Measurements from ENCODE around the gene MARCKS. TPM values are rescaled to one million over a fixed set of nuclear protein-coding genes. Genes with fewer than 3 reads are reported as not detected.

MARCKS gene
- total RNA-seq, 4 donors from 2014 or later: 64.2 to 118 (median 90.5) TPM

DNA sequence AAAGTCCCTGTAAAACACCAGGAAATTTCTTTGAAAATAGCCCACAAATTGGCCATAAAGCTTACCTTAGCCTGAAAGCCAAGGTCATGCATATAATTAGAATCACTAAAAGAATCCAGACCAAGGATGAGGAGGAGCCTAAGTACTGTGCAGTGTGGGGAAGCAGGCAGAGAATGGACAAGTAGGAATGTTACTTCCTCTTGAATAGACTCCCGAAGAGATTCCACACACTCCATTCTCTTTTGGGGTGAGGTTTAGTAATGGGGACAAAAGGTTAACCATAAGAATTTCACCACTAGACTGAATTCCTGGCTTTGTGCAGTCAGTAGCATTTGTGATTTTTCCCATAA is 27.5 kb upstream of the MARCKS start:
- intact Hi-C loops (cut with DNase I; ENCODE audit: low total_unique reads): no loop called here
- Histone ChIP-seq H3K9me3 (no peaks in the 10 kb centered on the region), H3K27me3 (no peaks in the 10 kb centered on the region), H3K4me1 (peaks cover 8 to 35% (median 24%) of the 10 kb centered on the region in 4 donors), H3K27ac (peak overlapping the region; percentile 63 to 70 (median 67)), H3K4me3 (no peak overlapping the region), H3K36me3 (no peaks in the 10 kb centered on the region)
- peak; percentile 28 for DNase-seq
- TF ChIP-seq POLR2A (IDR thresholded peaks at IDR 0.05) (no peak), EP300 (IDR thresholded peaks at IDR 0.05; ENCODE audit: low read depth) (no peak), POLR2AphosphoS5 (IDR thresholded peaks at IDR 0.05) (no peak)
- TF ChIP-seq, protein P1, sequence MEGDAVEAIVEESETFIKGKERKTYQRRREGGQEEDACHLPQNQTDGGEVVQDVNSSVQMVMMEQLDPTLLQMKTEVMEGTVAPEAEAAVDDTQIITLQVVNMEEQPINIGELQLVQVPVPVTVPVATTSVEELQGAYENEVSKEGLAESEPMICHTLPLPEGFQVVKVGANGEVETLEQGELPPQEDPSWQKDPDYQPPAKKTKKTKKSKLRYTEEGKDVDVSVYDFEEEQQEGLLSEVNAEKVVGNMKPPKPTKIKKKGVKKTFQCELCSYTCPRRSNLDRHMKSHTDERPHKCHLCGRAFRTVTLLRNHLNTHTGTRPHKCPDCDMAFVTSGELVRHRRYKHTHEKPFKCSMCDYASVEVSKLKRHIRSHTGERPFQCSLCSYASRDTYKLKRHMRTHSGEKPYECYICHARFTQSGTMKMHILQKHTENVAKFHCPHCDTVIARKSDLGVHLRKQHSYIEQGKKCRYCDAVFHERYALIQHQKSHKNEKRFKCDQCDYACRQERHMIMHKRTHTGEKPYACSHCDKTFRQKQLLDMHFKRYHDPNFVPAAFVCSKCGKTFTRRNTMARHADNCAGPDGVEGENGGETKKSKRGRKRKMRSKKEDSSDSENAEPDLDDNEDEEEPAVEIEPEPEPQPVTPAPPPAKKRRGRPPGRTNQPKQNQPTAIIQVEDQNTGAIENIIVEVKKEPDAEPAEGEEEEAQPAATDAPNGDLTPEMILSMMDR (IDR thresholded peaks at IDR 0.05): no peak
- WGBS, 2 donors (ENCODE audit: low coverage in 1 of 2): 21% methylated on average over 1 of the region's 1 CpG; no CpG with 5 or more reads in 1 of the 2 donors
- in situ Hi-C loops (cut with MboI; ENCODE audit: low pct_ligation_motif_present in 1 of 4, low pct_unique_long_range_greater_than_20kb in 1 of 4, low sequenced_read_pairs in 3 of 4): no loop called here

DNA sequence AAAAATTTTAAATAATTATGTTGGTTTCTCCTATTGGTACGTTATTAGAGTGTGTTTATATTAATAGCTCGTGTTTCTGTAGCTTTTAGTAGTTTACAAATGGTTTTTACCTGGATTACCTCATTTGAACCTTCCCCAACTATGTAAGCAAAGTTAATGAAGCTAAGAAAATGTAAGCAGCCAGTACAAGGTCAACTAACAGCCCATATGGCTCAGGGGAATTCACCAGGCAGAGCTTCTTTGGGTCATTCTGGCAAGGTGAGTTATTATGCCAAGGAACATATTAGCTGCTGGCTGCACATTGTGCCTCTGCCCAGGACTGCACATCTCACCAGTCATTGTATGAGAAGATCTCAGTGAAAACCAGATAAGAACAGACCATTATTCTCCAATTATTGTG is 27.0 kb upstream of the MARCKS start:
- H3K4me3 ChIP-seq: no peak overlapping the region
- no peak for DNase-seq
- no peak for TF ChIP-seq POLR2A (IDR thresholded peaks at IDR 0.05)
- TF ChIP-seq POLR2AphosphoS5 (IDR thresholded peaks at IDR 0.05): no peak
- TF ChIP-seq EP300 (IDR thresholded peaks at IDR 0.05; ENCODE audit: low read depth): no peak
- TF ChIP-seq, protein P1 (IDR thresholded peaks at IDR 0.05): no peak
- H3K9me3 ChIP-seq: no peaks in the 10 kb centered on the region
- H3K27me3 ChIP-seq: no peaks in the 10 kb centered on the region
- intact Hi-C loops (cut with DNase I; ENCODE audit: low total_unique reads): no loop called here
- peak overlapping the region; percentile 63 to 70 (median 67) for H3K27ac ChIP-seq
- in situ Hi-C loops (cut with MboI; ENCODE audit: low pct_ligation_motif_present in 1 of 4, low pct_unique_long_range_greater_than_20kb in 1 of 4, low sequenced_read_pairs in 3 of 4): no loop called here
- H3K4me1 ChIP-seq: peaks cover 8 to 30% (median 24%) of the 10 kb centered on the region in 4 donors
- no peaks in the 10 kb centered on the region for H3K36me3 ChIP-seq
- WGBS, 2 donors (ENCODE audit: low coverage in 1 of 2): 39 to 42% methylated on average over 2 of the region's 2 CpGs

DNA sequence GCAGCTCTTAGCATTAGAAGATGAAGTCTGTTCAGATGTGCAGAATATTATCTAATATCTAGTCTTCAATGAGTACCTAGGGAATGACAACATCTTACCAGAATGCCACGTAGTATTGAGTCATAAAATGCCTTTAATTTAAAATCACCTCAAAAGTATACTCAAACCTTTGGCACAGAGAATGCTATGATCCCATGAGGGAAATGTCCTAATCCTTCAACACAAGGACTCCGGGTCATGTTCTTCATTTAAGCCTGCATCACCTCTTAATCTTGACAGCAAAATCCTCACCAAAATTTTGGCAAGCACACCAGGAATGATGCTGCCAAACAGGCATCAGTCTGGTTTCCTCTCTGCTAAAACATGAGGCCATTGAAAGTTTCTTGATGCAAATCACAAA is 23.6 kb upstream of the MARCKS start:
- DNase-seq: no peak
- no peak for TF ChIP-seq POLR2AphosphoS5 (IDR thresholded peaks at IDR 0.05)
- no peak for TF ChIP-seq POLR2A (IDR thresholded peaks at IDR 0.05)
- TF ChIP-seq EP300 (IDR thresholded peaks at IDR 0.05; ENCODE audit: low read depth): no peak
- TF ChIP-seq, protein P1 (IDR thresholded peaks at IDR 0.05): no peak
- intact Hi-C loops (cut with DNase I; ENCODE audit: low total_unique reads): no loop called here
- H3K9me3 ChIP-seq: no peaks in the 10 kb centered on the region
- WGBS, 2 donors (ENCODE audit: low coverage in 1 of 2): 75 to 78% methylated on average over 2 of the region's 2 CpGs
- H3K4me3 ChIP-seq: no peak overlapping the region
- in situ Hi-C loops (cut with MboI; ENCODE audit: low pct_ligation_motif_present in 1 of 4, low pct_unique_long_range_greater_than_20kb in 1 of 4, low sequenced_read_pairs in 3 of 4): no loop called here
- H3K27me3 ChIP-seq: no peaks in the 10 kb centered on the region
- no peaks in the 10 kb centered on the region for H3K36me3 ChIP-seq
- no peak overlapping the region for H3K27ac ChIP-seq
- peaks cover 0 to 18% (median 14%) of the 10 kb centered on the region in 4 donors for H3K4me1 ChIP-seq

DNA sequence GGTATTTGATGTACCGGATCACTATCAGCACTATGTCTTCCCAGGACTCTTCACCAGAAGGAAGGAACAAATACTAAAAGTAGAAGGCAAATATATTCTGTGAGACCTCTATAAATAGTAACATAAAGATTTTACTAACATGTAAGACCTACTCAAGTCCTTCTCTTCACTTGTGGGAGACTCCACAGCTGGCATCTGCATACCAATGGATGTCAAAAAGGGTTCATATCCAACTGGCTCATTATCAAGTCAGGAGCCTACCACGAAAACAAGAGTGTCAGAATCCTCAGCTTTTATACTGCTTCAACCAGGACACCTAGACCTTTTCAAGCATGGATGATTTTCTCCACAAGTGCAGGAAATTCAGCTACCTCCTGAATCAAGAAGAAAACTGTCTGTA is 20.0 kb upstream of the MARCKS start:
- TF ChIP-seq POLR2A (IDR thresholded peaks at IDR 0.05) (no peak), POLR2AphosphoS5 (IDR thresholded peaks at IDR 0.05) (no peak)
- intact Hi-C loops (cut with DNase I; ENCODE audit: low total_unique reads) (no loop called here), in situ Hi-C loops (cut with MboI; ENCODE audit: low pct_ligation_motif_present in 1 of 4, low pct_unique_long_range_greater_than_20kb in 1 of 4, low sequenced_read_pairs in 3 of 4) (no loop called here)
- Histone ChIP-seq H3K4me1 (no peaks in the 10 kb centered on the region), H3K36me3 (no peaks in the 10 kb centered on the region), H3K9me3 (no peaks in the 10 kb centered on the region), H3K27ac (no peak overlapping the region), H3K27me3 (no peaks in the 10 kb centered on the region), H3K4me3 (no peak overlapping the region)
- DNase-seq: no peak
- WGBS, 2 donors (ENCODE audit: low coverage in 1 of 2): 89 to 91% methylated on average over 2 of the region's 2 CpGs

DNA sequence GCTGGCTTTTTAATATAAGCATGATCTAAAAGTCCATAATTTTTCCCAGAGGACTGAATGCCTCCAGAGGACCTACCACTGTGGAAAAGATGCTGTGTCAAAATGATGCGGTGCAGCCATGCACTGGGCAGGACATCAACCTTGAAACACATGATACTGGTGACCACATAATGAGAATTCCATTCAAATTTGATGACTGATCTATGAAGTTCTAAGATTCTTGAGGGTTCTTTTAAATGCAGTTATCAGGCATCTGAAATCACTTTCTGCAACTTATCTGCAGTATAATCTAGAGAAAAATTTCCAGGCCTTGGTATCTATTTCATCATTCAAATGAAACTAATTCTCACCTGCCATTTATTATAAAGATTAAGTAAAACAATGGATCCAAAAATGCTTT is 15.0 kb upstream of the MARCKS start:
- in situ Hi-C loops (cut with MboI; ENCODE audit: low pct_ligation_motif_present in 1 of 4, low pct_unique_long_range_greater_than_20kb in 1 of 4, low sequenced_read_pairs in 3 of 4): no loop called here
- Histone ChIP-seq H3K36me3 (no peaks in the 10 kb centered on the region), H3K4me1 (no peaks in the 10 kb centered on the region), H3K9me3 (no peaks in the 10 kb centered on the region), H3K27me3 (no peaks in the 10 kb centered on the region), H3K27ac (no peak overlapping the region), H3K4me3 (no peak overlapping the region)
- DNase-seq: no peak
- intact Hi-C loops (cut with DNase I; ENCODE audit: low total_unique reads): no loop called here
- TF ChIP-seq, protein P1 (IDR thresholded peaks at IDR 0.05): no peak
- TF ChIP-seq POLR2A (IDR thresholded peaks at IDR 0.05) (no peak), POLR2AphosphoS5 (IDR thresholded peaks at IDR 0.05) (no peak), EP300 (IDR thresholded peaks at IDR 0.05; ENCODE audit: low read depth) (no peak)
- 0 to 89% methylated on average over 1 of the region's 1 CpG for WGBS, 2 donors (ENCODE audit: low coverage in 1 of 2)

Data from transverse colon (tissue), 4 donors.